ENCODE measurements around the gene TCN2. TPM values are rescaled to one million over a fixed set of nuclear protein-coding genes. Genes with fewer than 3 reads are reported as not detected.
A peak's percentile ranks its signal among the peaks of the same experiment; 100 is the strongest.

TCN2 gene
- total and polyA plus RNA-seq, 9 of the 15 experiments (the other 6 are each of a cell fraction or from before 2014, with no cell fraction given), result 0.88 to 5.4 (median 1.7) TPM

DNA sequence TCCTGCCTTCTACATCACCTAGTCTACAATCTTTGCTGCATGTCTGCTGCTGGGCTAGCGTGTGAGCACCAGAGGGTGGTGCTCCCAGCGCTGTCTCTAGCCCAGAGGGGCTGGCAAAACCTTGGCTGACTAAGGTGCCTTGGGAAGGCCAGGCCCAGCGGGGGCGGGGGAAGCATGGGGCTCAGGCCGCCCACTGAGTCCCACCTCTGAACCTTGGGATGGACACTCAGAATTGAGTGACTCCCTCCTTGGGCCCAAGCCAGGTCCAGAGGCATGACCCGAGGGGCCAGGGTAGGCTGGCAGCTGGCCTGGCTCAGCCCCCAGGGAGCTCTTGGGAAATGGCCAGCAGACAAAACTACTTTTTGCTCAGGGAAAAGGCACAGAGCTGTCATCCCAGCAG, 24.9 kb upstream of the TCN2 start:
- DNase-seq (ENCODE audit: extremely low read depth in 1 of 4, low spot score in 3 of 4) (no peak), FAIRE-seq (no peak), ATAC-seq (no peak)
- Histone ChIP-seq H2AFZ (ENCODE audit: low read depth, low read length) (no peak overlapping the region), H4K20me1 (replicated peaks; ENCODE audit: control insufficient read depth, insufficient read depth, low read length) (no peaks in the 10 kb centered on the region), H3K4me2 (ENCODE audit: insufficient read depth, low read length) (no peak overlapping the region), H3K79me2 (ENCODE audit: control insufficient read depth, insufficient read depth, low read length) (no peaks in the 10 kb centered on the region; the same call in 2 of the 3 replicates), H3K27me3 (ENCODE audit: control insufficient read depth in 2 of 2, insufficient read depth in 2 of 2, low read length in 2 of 2) (no peaks in the 10 kb centered on the region), H3K4me1 (replicated peaks in 1 of 2; ENCODE audit: control insufficient read depth in 2 of 2, insufficient read depth in 2 of 2, low read length in 2 of 2) (no peaks in the 10 kb centered on the region; a peak in 1 of 5 replicates), H3K9ac (ENCODE audit: insufficient read depth in 1 of 2, low read depth in 2 of 2, low read length in 2 of 2) (no peak overlapping the region), H3K27ac (ENCODE audit: extremely low read depth, low read depth, low read length) (no peak overlapping the region), H3K9me1 (ENCODE audit: control insufficient read depth, insufficient read depth, low read length) (no peaks in the 10 kb centered on the region), H3K4me3 (no peak overlapping the region), H3K36me3 (ENCODE audit: control insufficient read depth, insufficient read depth, low read length) (peaks cover 98% of the 10 kb centered on the region; the same call in 2 of the 3 replicates), H3K9me3 (replicated peaks; ENCODE audit: control insufficient read depth, insufficient read depth, low read depth, low read length) (no peaks in the 10 kb centered on the region)
- CTCF ChIA-PET (ENCODE audit: low intra/inter-chr PET ratio), result no interaction called here
- intact Hi-C loops (cut with micrococcal nuclease) (no loop called here), in situ Hi-C loops (cut with MboI) (no loop called here)
- POLR2A ChIA-PET, result no interaction called here
- no peak for TF ChIP-seq U2AF1 (optimal IDR thresholded peaks at IDR 0.05; ENCODE audit: low read depth, low read length)
- 0 out of 2 replicates have a peak, but pooled peaks have one; percentile 14 for TF ChIP-seq POLR2G (IDR thresholded peaks at IDR 0.05; ENCODE audit: low read depth, low read length)
- BruUV-seq (replicated peaks), result no TSS peak
- WGBS (ENCODE audit: insufficient coverage, low coverage, missing lambda C conversion rate), result 94% methylated on average over 6 of the region's 6 CpGs

DNA sequence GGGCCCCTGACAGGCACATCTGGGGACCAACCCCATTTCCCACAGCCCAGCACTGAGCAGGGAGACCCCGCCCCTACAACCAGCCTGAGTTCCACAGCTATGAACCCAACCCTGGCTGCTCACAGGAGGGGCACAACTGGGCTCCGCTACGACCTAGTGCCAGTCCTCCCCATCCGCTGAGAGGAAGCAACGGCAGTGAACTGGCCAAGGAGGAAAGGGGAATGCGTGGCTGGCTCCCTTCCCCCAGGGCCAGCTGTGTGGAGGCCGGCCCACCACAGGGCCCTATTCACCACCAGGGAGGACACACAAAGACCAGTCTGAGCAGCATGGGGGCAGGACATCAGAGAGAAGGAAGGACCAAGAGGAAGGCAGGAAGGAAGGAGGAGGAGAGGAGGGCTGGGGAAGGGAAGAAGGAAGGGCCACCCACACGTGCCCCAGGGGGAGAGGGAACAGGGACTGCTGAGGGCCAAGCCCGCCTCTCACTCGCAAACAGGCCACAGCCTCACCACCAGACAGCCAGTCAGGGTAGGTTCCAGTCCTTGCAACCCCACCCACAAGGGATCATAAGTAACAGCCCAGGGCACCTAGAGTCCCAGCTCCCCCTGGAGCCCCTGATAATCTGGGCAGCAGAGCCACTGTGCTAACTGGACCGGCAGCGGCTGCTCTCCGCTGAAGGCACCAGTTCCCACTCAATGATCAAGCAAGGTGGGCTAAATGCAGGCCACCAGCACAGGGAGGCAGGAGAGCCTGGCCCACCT, 24.0 kb upstream of the TCN2 start:
- no TSS peak for BruUV-seq (replicated peaks)
- POLR2A ChIA-PET, result interaction anchor here (0.7 to 1.1 kb wide), 3 partner anchors 10 to 98 kb away, joined by 3 to 4 read pairs (median 4); no protein-coding TSS in a partner anchor
- H3K9ac ChIP-seq (ENCODE audit: insufficient read depth in 1 of 2, low read depth in 2 of 2, low read length in 2 of 2), result no peak overlapping the region; a peak in 1 of 4 replicates
- peaks cover 98% of the 10 kb centered on the region; the same call in 2 of the 3 replicates for H3K36me3 ChIP-seq (ENCODE audit: control insufficient read depth, insufficient read depth, low read length)
- no peaks in the 10 kb centered on the region for H3K9me1 ChIP-seq (ENCODE audit: control insufficient read depth, insufficient read depth, low read length)
- no peak for ATAC-seq
- H3K4me2 ChIP-seq (ENCODE audit: insufficient read depth, low read length), result no peak overlapping the region
- no peak overlapping the region for H3K4me3 ChIP-seq
- H3K9me3 ChIP-seq (replicated peaks; ENCODE audit: control insufficient read depth, insufficient read depth, low read depth, low read length), result no peaks in the 10 kb centered on the region
- in situ Hi-C loops (cut with MboI) (no loop called here), intact Hi-C loops (cut with micrococcal nuclease) (no loop called here)
- no peak for FAIRE-seq
- no peaks in the 10 kb centered on the region for H4K20me1 ChIP-seq (replicated peaks; ENCODE audit: control insufficient read depth, insufficient read depth, low read length)
- H3K79me2 ChIP-seq (ENCODE audit: control insufficient read depth, insufficient read depth, low read length), result no peaks in the 10 kb centered on the region; the same call in 2 of the 3 replicates
- no peak overlapping the region for H2AFZ ChIP-seq (ENCODE audit: low read depth, low read length)
- CTCF ChIA-PET (ENCODE audit: low intra/inter-chr PET ratio), result no interaction called here
- no peak overlapping the region for H3K27ac ChIP-seq (ENCODE audit: extremely low read depth, low read depth, low read length)
- no peak for DNase-seq (ENCODE audit: extremely low read depth in 1 of 4, low spot score in 3 of 4)
- 0 out of 2 replicates have a peak, but pooled peaks have one; percentile 18 for TF ChIP-seq POLR2G (IDR thresholded peaks at IDR 0.05; ENCODE audit: low read depth, low read length)
- TF ChIP-seq RBFOX2 (IDR thresholded peaks at IDR 0.05; ENCODE audit: low read depth, low read length), result peak; percentile 45; the same call in 1 of the 2 replicates
- TF ChIP-seq MYNN (IDR thresholded peaks at IDR 0.05), result no peak
- no peak for TF ChIP-seq MYNN (CRISPR knock-in tag; IDR thresholded peaks at IDR 0.05)
- H3K4me1 ChIP-seq (replicated peaks in 1 of 2; ENCODE audit: control insufficient read depth in 2 of 2, insufficient read depth in 2 of 2, low read length in 2 of 2), result no peaks in the 10 kb centered on the region; a peak in 1 of 5 replicates
- 89% methylated on average over 5 of the region's 13 CpGs for WGBS (ENCODE audit: insufficient coverage, low coverage, missing lambda C conversion rate)
- no peaks in the 10 kb centered on the region for H3K27me3 ChIP-seq (ENCODE audit: control insufficient read depth in 2 of 2, insufficient read depth in 2 of 2, low read length in 2 of 2)

Measured in K562 (cell line).